Hepatic stellate cell (primary cell): Measurements from ENCODE around the gene TMC3.
"Not testable (repeated sequence)": the region's sequence is repeated elsewhere in the genome, so short reads cannot be mapped to it uniquely, and the experiment has no call there.

ENCODE experiments used
- DNase-seq: peaks from one replicate; pipeline ENCODE4 v3.0.0; 2011; ENCODE audit warnings: low spot score

TMC3 gene

GRCh38 chr15:81343371-81343770 is 30.6 kb downstream of the TMC3 start:
- no peak for DNase-seq

GRCh38 chr15:81341351-81341750 is 32.7 kb downstream of the TMC3 start:
- no peak for DNase-seq

GRCh38 chr15:81339851-81340250 is 34.2 kb downstream of the TMC3 start:
- no peak for DNase-seq

- no peak for DNase-seq
These were observed 34.7 kb downstream of the TMC3 start for GRCh38 chr15:81339321-81339720.

- peak; percentile 61 for DNase-seq
These were observed 35.6 kb downstream of the TMC3 start for GRCh38 chr15:81338170-81339007.

GRCh38 chr15:81337713-81338157 is 36.3 kb downstream of the TMC3 start:
- no peak for DNase-seq

GRCh38 chr15:81337241-81337640 is 36.8 kb downstream of the TMC3 start:
- no peak for DNase-seq

- DNase-seq = no peak
These were observed 37.4 kb downstream of the TMC3 start for GRCh38 chr15:81336568-81336967.

- DNase-seq = no peak
These were observed 38.4 kb downstream of the TMC3 start for GRCh38 chr15:81335631-81336030.

- no peak for DNase-seq
These were observed 39.1 kb downstream of the TMC3 start for GRCh38 chr15:81334768-81335435.

GRCh38 chr15:81333363-81333762 is 40.6 kb downstream of the TMC3 start:
- DNase-seq = no peak

GRCh38 chr15:81332326-81332725 is 41.7 kb downstream of the TMC3 start:
- no peak for DNase-seq

GRCh38 chr15:81331600-81331999 is 42.4 kb downstream of the TMC3 start:
- DNase-seq = no peak

GRCh38 chr15:81331141-81331540 is 42.9 kb downstream of the TMC3 start:
- DNase-seq = not testable (repeated sequence)

GRCh38 chr15:81330366-81331090 is 43.5 kb downstream of the TMC3 start:
- DNase-seq = no peak

- no peak for DNase-seq
These were observed 44.6 kb downstream of the TMC3 start for GRCh38 chr15:81329446-81329845.

- peak; percentile 80 for DNase-seq
These were observed 46.5 kb downstream of the TMC3 start for GRCh38 chr15:81327516-81327915.

- no peak for DNase-seq
These were observed 47.4 kb downstream of the TMC3 start for GRCh38 chr15:81326466-81327212.

GRCh38 chr15:81323944-81324881 is 49.8 kb downstream of the TMC3 start, which contains the start of gene STARD5:
STARD5 (minus strand) TSS chr15:81324141; CDS start chr15:81324099, 42 bp downstream.
- peak; percentile 97 for DNase-seq

- DNase-seq = no peak
These were observed 50.5 kb downstream of the TMC3 start for GRCh38 chr15:81323559-81323943.
